Ammon's horn (tissue), 1 donor: ENCODE results near the gene ZFAND2B.
"Not testable (repeated sequence)": the region's sequence is repeated elsewhere in the genome, so short reads cannot be mapped to it uniquely, and the experiment has no call there.

ENCODE experiments used
- DNase-seq: peaks from one replicate; pipeline ENCODE4 v3.0.0-alpha.2; 2016; ENCODE audit warnings: low spot score

The ZFAND2B gene

DNA sequence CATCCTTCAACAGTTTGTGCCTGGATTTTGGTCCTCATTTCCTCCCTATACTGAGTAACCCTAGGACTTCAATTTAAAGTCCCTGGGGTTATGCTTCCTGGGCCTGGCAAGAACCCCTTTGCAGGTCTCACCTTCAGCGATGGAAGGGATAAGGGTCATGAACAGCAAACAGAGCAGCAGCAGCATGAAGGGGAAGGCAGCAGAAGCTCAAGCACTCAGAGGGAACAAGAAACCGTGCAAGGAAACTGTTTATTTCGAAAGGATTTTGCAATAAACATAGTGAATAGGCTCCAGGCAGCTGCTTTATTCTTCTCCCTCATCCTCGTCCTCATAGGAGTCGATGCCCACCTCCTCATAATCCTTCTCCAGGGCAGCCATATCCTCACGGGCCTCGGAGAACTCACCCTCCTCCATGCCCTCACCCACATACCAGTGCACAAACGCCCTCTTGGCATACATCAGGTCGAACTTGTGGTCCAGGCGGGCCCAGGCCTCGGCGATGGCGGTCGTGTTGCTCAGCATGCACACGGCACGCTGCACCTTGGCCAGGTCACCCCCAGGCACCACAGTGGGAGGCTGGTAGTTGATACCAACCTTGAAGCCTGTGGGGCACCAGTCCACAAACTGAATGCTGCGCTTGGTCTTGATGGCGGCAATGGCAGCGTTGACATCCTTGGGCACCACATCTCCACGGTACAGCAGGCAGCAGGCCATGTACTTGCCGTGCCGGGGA lies 43.6 kb downstream of the ZFAND2B start:
- DNase-seq, result no peak

DNA sequence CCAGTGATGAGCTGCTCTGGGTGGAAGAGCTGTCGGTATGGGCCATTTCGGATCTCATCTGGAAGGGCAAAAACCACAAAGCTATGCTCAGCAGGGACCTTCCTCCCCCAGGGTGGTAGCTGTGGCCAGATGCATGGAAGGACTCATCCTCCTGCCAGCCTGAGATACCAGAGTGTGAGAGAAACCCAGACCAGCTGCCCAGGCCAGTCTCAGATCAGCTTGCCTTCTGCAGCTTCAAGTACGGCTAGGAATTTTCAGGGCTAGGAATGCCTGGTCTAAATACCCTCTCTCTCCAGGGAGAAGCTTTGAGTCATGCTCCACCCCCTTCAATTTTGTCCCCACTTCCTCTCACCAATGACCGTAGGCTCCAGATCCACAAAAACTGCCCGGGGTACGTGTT lies 45.1 kb downstream of the ZFAND2B start:
- no peak for DNase-seq

DNA sequence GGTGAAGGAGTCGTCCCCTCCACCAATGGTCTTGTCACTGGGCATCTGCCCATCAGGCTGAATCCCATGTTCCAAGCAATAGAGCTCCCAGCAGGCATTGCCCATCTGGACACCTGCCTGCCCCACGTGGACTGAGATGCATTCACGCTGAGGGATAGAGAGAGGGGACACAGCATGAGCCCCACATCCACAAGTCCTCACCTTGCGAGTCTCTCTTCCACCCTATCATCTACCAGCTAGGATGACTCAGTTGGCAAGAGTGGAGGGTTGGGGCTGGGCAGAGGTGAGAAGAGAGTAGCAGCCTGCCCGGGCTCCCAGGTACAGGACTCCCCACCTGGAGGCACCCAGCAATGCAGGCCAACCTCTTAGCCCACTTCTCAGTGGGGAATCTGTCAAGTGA lies 45.5 kb downstream of the ZFAND2B start:
- DNase-seq, result no peak

DNA sequence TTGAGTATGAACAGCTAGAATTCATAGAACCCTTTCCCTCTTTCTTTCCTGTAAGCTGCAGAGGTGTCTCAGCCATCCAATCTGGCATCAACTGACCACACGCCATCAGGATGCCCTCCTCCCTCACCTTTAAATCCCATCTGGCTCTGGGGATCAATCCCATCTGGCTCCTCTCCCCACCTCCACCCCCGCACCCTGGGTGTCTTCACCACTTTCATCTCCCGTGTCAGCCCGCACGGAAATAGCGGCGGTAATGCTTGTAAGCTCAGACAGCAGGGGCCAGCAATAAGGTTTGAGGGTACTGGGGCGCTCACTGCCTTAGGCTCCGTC lies 46.0 kb downstream of the ZFAND2B start:
- DNase-seq, result no peak

DNA sequence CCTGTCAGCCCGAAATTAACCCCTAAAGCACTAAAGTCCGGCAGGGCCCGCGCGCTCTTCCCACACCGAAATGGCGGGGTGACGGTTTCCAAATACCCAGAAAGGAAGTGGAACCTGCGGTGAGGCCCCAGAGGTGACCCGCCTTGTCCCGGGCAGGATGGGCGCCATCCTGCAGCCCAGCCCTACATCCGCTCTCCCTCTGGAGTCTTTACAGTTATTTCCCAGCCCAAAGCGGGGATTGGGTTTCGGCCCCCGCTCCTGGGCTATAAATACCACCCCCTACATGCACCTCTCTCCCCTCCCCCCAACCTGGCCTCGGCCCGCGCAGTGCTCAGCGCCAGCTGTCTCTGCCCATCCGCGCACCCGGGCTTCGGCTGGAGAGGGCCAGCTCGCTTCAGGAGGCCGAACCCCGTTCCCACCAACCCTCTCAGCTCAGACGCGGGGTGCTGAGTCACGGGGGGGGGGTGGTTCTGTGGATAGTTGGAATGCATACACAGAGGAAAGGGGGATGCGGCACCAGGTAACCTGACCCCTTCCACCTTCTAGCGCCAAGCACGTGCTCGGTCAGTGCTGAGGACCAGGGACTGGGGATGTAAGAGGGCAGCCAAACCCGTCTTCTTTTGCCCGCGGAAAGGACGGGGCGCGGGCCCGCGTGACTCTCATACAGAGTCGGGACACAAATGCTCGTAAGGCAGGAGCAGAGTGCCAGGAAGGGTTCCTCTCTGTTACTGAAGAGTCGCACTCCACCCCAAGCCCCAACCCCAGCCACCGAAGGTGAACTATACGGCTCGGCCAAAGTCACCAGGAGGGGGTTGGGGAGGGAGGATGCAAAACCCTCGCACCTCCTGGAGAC lies 46.5 kb downstream of the ZFAND2B start, which contains the start of gene TUBA4B:
TUBA4B (plus strand) TSS at position 344 of the 853 bp plus-strand sequence; CDS start at position 509, 165 bp downstream.
- no peak for DNase-seq

DNA sequence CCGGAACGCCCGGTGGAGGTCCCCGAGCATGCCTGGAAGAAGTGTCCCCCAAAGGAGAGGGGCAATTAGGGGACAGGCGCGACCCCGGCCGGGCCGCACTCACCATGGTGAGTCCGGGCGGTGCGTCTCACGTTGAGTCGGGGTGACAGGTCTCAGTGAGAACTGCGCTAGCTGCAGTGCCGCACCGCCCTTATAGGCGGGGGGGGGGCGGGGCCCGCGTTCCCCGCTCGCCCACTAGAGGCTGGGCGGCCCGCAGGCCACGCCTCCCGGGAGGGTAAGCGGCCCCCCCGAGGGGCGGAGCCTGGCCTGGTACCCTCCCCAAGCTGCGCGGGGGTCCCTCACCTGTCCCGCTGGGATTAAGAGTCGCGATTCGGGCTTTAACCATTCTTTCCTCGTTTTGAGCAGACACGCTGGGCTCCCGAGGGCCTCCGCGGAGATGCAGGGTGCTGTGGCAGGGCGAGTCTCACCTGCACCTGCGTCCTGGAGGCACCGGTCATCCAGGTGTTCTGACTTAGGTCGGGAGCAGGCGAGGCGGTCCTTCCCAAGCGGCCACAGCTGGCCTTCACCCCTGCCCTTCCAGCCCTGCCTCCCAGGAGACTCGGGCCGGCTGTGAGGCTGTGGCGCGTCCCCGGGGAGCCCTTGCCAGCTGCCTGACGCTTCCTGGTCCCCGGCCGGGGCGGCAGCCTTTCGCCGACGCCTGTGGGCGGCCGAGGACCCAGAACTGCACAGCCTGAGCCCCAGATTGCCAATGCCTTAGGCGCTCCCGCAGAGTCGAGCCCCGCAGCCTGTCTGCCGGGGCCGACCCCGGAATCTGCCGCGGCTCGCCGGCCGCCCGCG lies 47.4 kb downstream of the ZFAND2B start, which contains the start of gene TUBA4A:
TUBA4A (minus strand) TSS at position 166 of the 837 bp plus-strand sequence; CDS start at position 106, 60 bp downstream.
- DNase-seq, result peak; percentile 89

DNA sequence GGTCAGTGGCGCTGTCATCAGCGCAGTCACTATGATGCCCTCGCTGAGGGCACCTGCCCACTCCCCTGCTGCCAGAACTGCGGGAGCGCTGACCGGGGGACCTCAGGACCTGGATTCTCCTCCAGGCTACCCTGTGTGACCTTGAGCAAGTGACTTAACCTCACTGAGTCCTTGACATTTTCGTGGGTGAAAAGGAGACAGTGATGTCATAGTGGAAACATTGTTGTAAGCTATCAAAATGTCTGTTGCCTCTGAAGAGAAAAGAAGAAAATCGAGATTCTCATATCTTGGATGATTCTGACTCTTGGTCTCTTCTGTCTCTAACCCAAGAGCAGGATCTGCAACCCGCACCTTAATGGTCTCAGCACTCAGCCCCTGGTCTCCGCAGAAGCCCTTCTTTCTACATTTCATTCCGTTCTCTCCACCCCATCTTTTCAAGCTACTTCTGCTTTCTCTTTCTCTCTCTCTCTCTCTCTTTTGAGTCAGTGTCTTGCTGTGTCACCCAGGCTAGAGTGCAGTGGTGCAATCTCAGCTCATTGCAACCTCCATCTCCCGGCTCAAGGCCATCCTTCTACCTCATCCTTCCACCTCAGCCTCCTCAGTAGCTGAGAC lies 48.1 kb downstream of the ZFAND2B start:
- no peak for DNase-seq

DNA sequence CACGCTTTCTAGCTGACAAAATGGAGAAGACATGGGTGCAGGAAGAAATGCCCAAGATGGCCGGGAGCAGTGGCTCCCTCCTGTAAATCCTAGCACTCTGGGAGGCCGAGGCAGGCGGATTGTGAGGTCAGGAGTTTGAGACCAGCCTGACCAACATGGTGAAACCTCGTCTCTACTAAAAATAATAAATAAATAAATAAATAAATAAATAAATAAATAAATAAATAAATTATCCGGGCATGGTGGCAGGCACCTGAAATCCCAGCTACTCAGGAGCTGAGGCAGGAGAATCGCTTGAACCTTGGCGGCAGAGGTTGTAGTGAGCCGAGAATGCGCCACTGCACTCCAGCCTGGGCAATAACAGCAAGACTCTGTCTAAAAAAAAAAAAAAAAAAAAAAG lies 52.4 kb downstream of the ZFAND2B start:
- not testable (repeated sequence) for DNase-seq
